Measurements from ENCODE around the gene SAMD1.

DNA sequence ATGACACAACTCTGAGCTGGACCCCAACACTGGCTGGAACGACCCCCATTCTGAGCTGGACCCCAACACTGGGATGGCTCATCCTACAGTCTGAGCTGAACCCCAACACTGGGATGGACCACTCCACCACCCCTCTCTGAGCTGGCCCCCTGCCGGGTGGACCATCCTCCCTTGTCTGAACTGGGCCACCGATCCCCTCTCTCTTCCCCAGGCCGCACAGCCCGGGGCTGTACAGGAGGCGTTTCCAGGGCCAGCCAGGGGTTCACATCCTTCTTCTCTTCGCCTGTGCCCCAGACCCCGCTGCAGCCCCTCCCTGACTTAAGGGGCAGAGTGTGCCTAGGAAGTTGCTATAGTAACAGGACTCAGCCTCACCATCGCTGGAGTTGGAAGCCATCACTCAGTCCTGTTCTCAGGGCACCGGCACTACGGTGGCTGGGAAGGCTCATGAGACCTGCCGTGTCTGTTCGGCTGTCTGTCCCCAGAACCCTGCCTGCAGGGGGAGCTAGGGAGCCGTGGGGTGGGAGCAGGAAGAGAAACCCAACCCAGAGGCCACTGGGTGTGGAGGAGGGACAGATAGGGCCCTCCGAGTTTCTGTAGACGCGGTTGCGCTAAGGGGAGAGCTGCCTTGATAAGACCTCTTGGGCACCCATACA is 23.3 kb upstream of the SAMD1 start:
- TF ChIP-seq, protein P1, sequence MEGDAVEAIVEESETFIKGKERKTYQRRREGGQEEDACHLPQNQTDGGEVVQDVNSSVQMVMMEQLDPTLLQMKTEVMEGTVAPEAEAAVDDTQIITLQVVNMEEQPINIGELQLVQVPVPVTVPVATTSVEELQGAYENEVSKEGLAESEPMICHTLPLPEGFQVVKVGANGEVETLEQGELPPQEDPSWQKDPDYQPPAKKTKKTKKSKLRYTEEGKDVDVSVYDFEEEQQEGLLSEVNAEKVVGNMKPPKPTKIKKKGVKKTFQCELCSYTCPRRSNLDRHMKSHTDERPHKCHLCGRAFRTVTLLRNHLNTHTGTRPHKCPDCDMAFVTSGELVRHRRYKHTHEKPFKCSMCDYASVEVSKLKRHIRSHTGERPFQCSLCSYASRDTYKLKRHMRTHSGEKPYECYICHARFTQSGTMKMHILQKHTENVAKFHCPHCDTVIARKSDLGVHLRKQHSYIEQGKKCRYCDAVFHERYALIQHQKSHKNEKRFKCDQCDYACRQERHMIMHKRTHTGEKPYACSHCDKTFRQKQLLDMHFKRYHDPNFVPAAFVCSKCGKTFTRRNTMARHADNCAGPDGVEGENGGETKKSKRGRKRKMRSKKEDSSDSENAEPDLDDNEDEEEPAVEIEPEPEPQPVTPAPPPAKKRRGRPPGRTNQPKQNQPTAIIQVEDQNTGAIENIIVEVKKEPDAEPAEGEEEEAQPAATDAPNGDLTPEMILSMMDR (IDR thresholded peaks at IDR 0.05; ENCODE audit: insufficient read depth, low read depth, low read length): peak; percentile 12
- TF ChIP-seq EZH2 (IDR thresholded peaks at IDR 0.05; ENCODE audit: insufficient read depth, low read length): no peak

All from astrocyte (in vitro differentiated cells and primary cell).